Smooth muscle cell of the umbilical artery (primary cell): ENCODE measurements around the gene MIR17HG. TPM values are rescaled to one million over a fixed set of nuclear protein-coding genes. Genes with fewer than 3 reads are reported as not detected.

Experiments
- total RNA-seq: library from RNA; depleted of rRNA; stranded (reverse); fragments of >200 nt; gene quantifications from 2 replicates; pipeline ENCODE4 v1.2.3, GENCODE V29; 2014

MIR17HG gene
- total RNA-seq, result 6.4 and 7.1 TPM in 2 replicates

GRCh38 chr13:91347202-91347995 lies at the start of gene MIR17HG:
TSS of gene MIR17HG (plus strand) at chr13:91347687.

GRCh38 chr13:91398413-91399188 lies 51.1 kb downstream of the MIR17HG start, which contains the start of gene GPC5:
TSS of gene GPC5 (plus strand) at chr13:91398621.

Other genes starting within 250 kb of the MIR17HG start
- gene GPC5, start 50.9 kb downstream of the MIR17HG start, total RNA-seq, result 0.09 and 0.30 TPM in 2 replicates